HEK293 (cell line): ENCODE results near the gene ADAMTS9.
"Not testable (repeated sequence)": the region's sequence is repeated elsewhere in the genome, so short reads cannot be mapped to it uniquely, and the experiment has no call there.

Experiments
- CTCF ChIA-PET: fragments of 350-600 bp; formaldehyde crosslinking; extraction: SDS; loops from one replicate; lab custom pipeline; 2021; ENCODE audit warnings: antibody characterized with exemption; lab: Yijun Ruan, JAX
- POLR2A ChIA-PET: fragments of 300-600 bp; formaldehyde crosslinking; extraction: SDS; loops from one replicate; lab custom pipeline; 2020; ENCODE audit warnings: antibody characterized with exemption, inconsistent platforms; lab: Yijun Ruan, JAX
- H3K27ac ChIP-seq: fragments of 200-500 bp; sonication (Bioruptor generic); 2 replicates; pipeline ENCODE4 v1.5.1; 2014; ENCODE audit warnings: low read depth, low read length, control low read depth, inconsistent platforms; ENCODE audit errors: extremely low read depth
- H3K36me3 ChIP-seq, 2 experiments: fragments of 200-500 bp in 1 of 2; sonication (Bioruptor generic) in 1 of 2; 1 replicate in 1 of 2; 2 replicates in 1 of 2; pipeline ENCODE4 v1.5.1; 2014 to 2017; ENCODE audit warnings: inconsistent platforms in 2 of 2, low read length in 2 of 2; ENCODE audit not compliant: control insufficient read depth in 2 of 2, insufficient read depth in 1 of 2
- H3K4me1 ChIP-seq: fragments of 200-500 bp; sonication (Bioruptor generic); 2 replicates; pipeline ENCODE4 v1.5.1; 2014; ENCODE audit warnings: mild to moderate bottlenecking, low read length, inconsistent platforms; ENCODE audit not compliant: control insufficient read depth, insufficient read depth
- H3K4me3 ChIP-seq: 2 replicates; pipeline ENCODE4 v1.5.1; 2011; ENCODE audit warnings: low read depth, mild to moderate bottlenecking, control low read depth, low read length, moderate library complexity
- H3K9me3 ChIP-seq: fragments of 200-500 bp; sonication (Bioruptor generic); 2 replicates; pipeline ENCODE4 v1.5.1; 2014; ENCODE audit warnings: low read depth, low read length, inconsistent platforms; ENCODE audit not compliant: control insufficient read depth, insufficient read depth
- KLF10 ChIP-seq: fragments of 450-650 bp; IDR thresholded peaks from 2 replicates; pipeline ENCODE4 v1.5.1; 2018; ENCODE audit warnings: missing biosample characterization, mild to moderate bottlenecking, missing genetic modification characterization
- OSR2 ChIP-seq: fragments of 450-650 bp; formaldehyde crosslinking; IDR thresholded peaks from 2 replicates; pipeline ENCODE4 v1.5.1; 2016; ENCODE audit warnings: missing biosample characterization, missing genetic modification characterization
- PRDM1 ChIP-seq: fragments of 450-650 bp; formaldehyde crosslinking; IDR thresholded peaks from 2 replicates; pipeline ENCODE4; 2016; ENCODE audit warnings: missing biosample characterization, missing genetic modification characterization
- SETDB1 ChIP-seq: IDR thresholded peaks from one replicate; pipeline ENCODE4 v1.6.1; 2017; ENCODE audit warnings: mild to moderate bottlenecking, low read length, moderate library complexity, mixed read lengths; ENCODE audit not compliant: insufficient read length
- YY2 ChIP-seq: fragments of 450-650 bp; formaldehyde crosslinking; IDR thresholded peaks from 2 replicates; pipeline ENCODE4 v1.5.1; 2016; ENCODE audit warnings: missing biosample characterization, missing genetic modification characterization
- ZBTB26 ChIP-seq: fragments of 450-650 bp; formaldehyde crosslinking; optimal IDR thresholded peaks from 2 replicates; pipeline ENCODE3; 2016; ENCODE audit warnings: missing biosample characterization, mild to moderate bottlenecking, missing genetic modification characterization
- ZBTB8A ChIP-seq: fragments of 450-650 bp; formaldehyde crosslinking; IDR thresholded peaks from 2 replicates; pipeline ENCODE4 v1.5.1; 2016; ENCODE audit warnings: missing biosample characterization, missing genetic modification characterization
- ZNF121 ChIP-seq: fragments of 450-650 bp; formaldehyde crosslinking; IDR thresholded peaks from 2 replicates; pipeline ENCODE4 v1.5.1; 2016; ENCODE audit warnings: missing biosample characterization, missing genetic modification characterization
- ZNF133 ChIP-seq: fragments of 450-650 bp; formaldehyde crosslinking; IDR thresholded peaks from 2 replicates; pipeline ENCODE4 v1.5.1; 2016; ENCODE audit warnings: missing biosample characterization, missing genetic modification characterization
- ZNF146 ChIP-seq: fragments of 450-650 bp; formaldehyde crosslinking; IDR thresholded peaks from 2 replicates; pipeline ENCODE4 v1.5.1; 2016; ENCODE audit warnings: missing biosample characterization, missing genetic modification characterization
- ZNF239 ChIP-seq: fragments of 450-650 bp; formaldehyde crosslinking; IDR thresholded peaks from 2 replicates; pipeline ENCODE4 v1.5.1; 2016; ENCODE audit warnings: missing biosample characterization, missing genetic modification characterization
- ZNF366 ChIP-seq: fragments of 450-650 bp; formaldehyde crosslinking; conservative IDR thresholded peaks from 2 replicates; pipeline ENCODE4 v1.5.1; 2016; ENCODE audit warnings: missing biosample characterization, missing genetic modification characterization
- ZNF514 ChIP-seq: fragments of 450-650 bp; formaldehyde crosslinking; IDR thresholded peaks from 2 replicates; pipeline ENCODE4 v1.5.1; 2016; ENCODE audit warnings: missing biosample characterization, missing genetic modification characterization
- ZNF560 ChIP-seq: fragments of 450-650 bp; formaldehyde crosslinking; IDR thresholded peaks from 2 replicates; pipeline ENCODE4 v1.5.1; 2017; ENCODE audit warnings: missing biosample characterization, missing genetic modification characterization, borderline replicate concordance
- ZNF585B ChIP-seq: fragments of 450-650 bp; formaldehyde crosslinking; IDR thresholded peaks from 2 replicates; pipeline ENCODE4 v1.5.1; 2016; ENCODE audit warnings: missing biosample characterization, missing genetic modification characterization
- ZNF596 ChIP-seq: fragments of 450-650 bp; IDR thresholded peaks from 2 replicates; pipeline ENCODE4 v1.5.0; 2018; ENCODE audit warnings: missing biosample characterization, mild to moderate bottlenecking, missing genetic modification characterization, moderate library complexity
- ZNF623 ChIP-seq: fragments of 450-650 bp; formaldehyde crosslinking; IDR thresholded peaks from 2 replicates; pipeline ENCODE4 v1.5.1; 2016; ENCODE audit warnings: missing biosample characterization, missing genetic modification characterization
- ZNF701 ChIP-seq: fragments of 450-650 bp; formaldehyde crosslinking; IDR thresholded peaks from 2 replicates; pipeline ENCODE4 v1.5.1; 2016; ENCODE audit warnings: missing biosample characterization, missing genetic modification characterization
- ZNF747 ChIP-seq: fragments of 450-650 bp; formaldehyde crosslinking; IDR thresholded peaks from 2 replicates; pipeline ENCODE4 v1.5.1; 2016; ENCODE audit warnings: missing biosample characterization, missing genetic modification characterization
- ZNF768 ChIP-seq: fragments of 450-650 bp; formaldehyde crosslinking; IDR thresholded peaks from 2 replicates; pipeline ENCODE4 v1.5.1; 2018; ENCODE audit warnings: missing biosample characterization, mild to moderate bottlenecking, missing genetic modification characterization

The ADAMTS9 gene

GRCh38 chr3:64548200-64548889 is 139.5 kb downstream of the ADAMTS9 start:
- TF ChIP-seq YY2 (no peak), ZNF701 (tag by site-specific recombination) (no peak), KLF10 (tag by site-specific recombination) (no peak), ZNF239 (tag by site-specific recombination) (no peak), ZNF768 (tag by site-specific recombination) (no peak), ZBTB8A (tag by site-specific recombination) (no peak), ZNF133 (tag by site-specific recombination) (no peak)

GRCh38 chr3:64546856-64547255 is 140.9 kb downstream of the ADAMTS9 start:
- ChIA-PET POLR2A (no interaction called here), CTCF (no interaction called here)
- no peak overlapping the region for H3K4me3 ChIP-seq
- no peaks in the 10 kb centered on the region for H3K4me1 ChIP-seq
- H3K9me3 ChIP-seq = no peaks in the 10 kb centered on the region
- no peak overlapping the region for H3K27ac ChIP-seq
- no peak for TF ChIP-seq ZNF560 (tag by site-specific recombination)
- TF ChIP-seq ZNF514 = no peak
- no peak for TF ChIP-seq ZNF585B (tag by site-specific recombination)
- no peak for TF ChIP-seq ZNF623 (tag by site-specific recombination)
- TF ChIP-seq ZNF366 (tag by site-specific recombination) = no peak
- no peak for TF ChIP-seq ZBTB26 (tag by site-specific recombination)
- TF ChIP-seq SETDB1 = no peak
- TF ChIP-seq ZNF747 (tag by site-specific recombination) = no peak
- no peak for TF ChIP-seq ZNF121 (tag by site-specific recombination)
- TF ChIP-seq ZNF596 (tag by site-specific recombination) = no peak
- TF ChIP-seq PRDM1 = no peak
- no peak for TF ChIP-seq KLF10 (tag by site-specific recombination)
- H3K36me3 ChIP-seq = no peaks in the 10 kb centered on the region

More at GRCh38 chr3:64548200-64548889, 139.5 kb downstream of the ADAMTS9 start:
- ChIA-PET POLR2A (no interaction called here), CTCF (interaction anchor here (0.9 to 1.2 kb wide), 2 partner anchors 27 to 192 kb away, joined by 3 to 4 read pairs; no protein-coding TSS in a partner anchor)
- H3K4me1 ChIP-seq = no peaks in the 10 kb centered on the region
- no peaks in the 10 kb centered on the region for H3K36me3 ChIP-seq
- H3K4me3 ChIP-seq = no peak overlapping the region
- H3K9me3 ChIP-seq = no peaks in the 10 kb centered on the region
- H3K27ac ChIP-seq = no peak overlapping the region

- H3K9me3 ChIP-seq, H3K4me3 ChIP-seq, H3K4me1 ChIP-seq, H3K36me3 ChIP-seq, H3K27ac ChIP-seq, CTCF ChIA-PET, POLR2A ChIA-PET: not testable (repeated sequence)
- TF ChIP-seq ZNF146 = peak; percentile 59; the same call in 1 of the 2 replicates
Observed at GRCh38 chr3:64545239-64545638, 142.6 kb downstream of the ADAMTS9 start.

DNA sequence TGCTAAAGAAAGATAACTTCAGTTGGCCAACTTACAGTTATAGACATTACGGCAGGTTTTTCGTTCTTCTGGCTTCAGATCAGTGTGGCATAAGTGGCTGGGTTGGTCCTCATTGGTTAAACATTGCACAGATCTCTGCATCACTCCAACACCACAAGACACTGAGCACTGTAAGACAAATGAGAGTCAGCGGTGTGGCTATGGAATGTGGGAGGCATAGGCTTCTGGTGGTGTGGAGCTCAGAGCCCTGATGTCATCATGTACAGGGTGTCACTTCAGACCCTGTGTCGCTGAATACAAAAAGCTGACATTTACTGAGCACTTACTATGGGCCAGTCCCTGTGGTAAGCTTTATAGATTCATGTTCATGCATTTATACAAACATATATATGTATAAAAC is 146.0 kb downstream of the ADAMTS9 start:
- Histone ChIP-seq H3K9me3 (no peaks in the 10 kb centered on the region), H3K27ac (no peak overlapping the region), H3K36me3 (no peaks in the 10 kb centered on the region), H3K4me1 (no peaks in the 10 kb centered on the region), H3K4me3 (no peak overlapping the region)
- POLR2A ChIA-PET = no interaction called here
- no peak for TF ChIP-seq OSR2 (tag by site-specific recombination)
- CTCF ChIA-PET = interaction anchor here (0.6 to 1.5 kb wide), 2 partner anchors 9 to 11 kb away, joined by 4 read pairs; no protein-coding TSS in a partner anchor
